ENCODE data around the gene LRRC15. TPM values are rescaled to one million over a fixed set of nuclear protein-coding genes. Genes with fewer than 3 reads are reported as not detected.

The LRRC15 gene
- total and polyA plus RNA-seq, 7 donors = under 0.01 to 0.23 (median under 0.01) TPM; not detected in 2

- Histone ChIP-seq H3K36me3 (no peaks in the 10 kb centered on the region), H3K4me1 (peaks cover 0 to 21% (median 11%) of the 10 kb centered on the region in 4 donors), H3K27me3 (peaks cover 0 to 14% (median 0%) of the 10 kb centered on the region in 3 donors), H3K4me3 (peak overlapping the region; percentile 11 to 48 (median 39)), H3K27ac (no peak overlapping the region), H3K9me3 (no peaks in the 10 kb centered on the region)
- WGBS, 2 donors = 1 to 4% methylated on average over 69 of the region's 69 CpGs
- TF ChIP-seq POLR2A (IDR thresholded peaks at IDR 0.05) (no peak), CTCF (IDR thresholded peaks at IDR 0.05) (peak; percentile 96 to 99 (median 98))
- intact Hi-C loops (cut with DNase I) = loop anchor here (1.0 to 10.0 kb wide), 2 partner anchors 71 to 261 kb away; no protein-coding TSS in a partner anchor
- DNase-seq = peak; percentile 90
Observed at GRCh38 chr3:194333212-194333980, 36.1 kb downstream of the LRRC15 start.

- Histone ChIP-seq H3K27me3 (peaks cover 0 to 14% (median 0%) of the 10 kb centered on the region in 3 donors), H3K4me1 (peaks cover 0 to 21% (median 11%) of the 10 kb centered on the region in 4 donors), H3K27ac (no peak overlapping the region), H3K9me3 (no peaks in the 10 kb centered on the region), H3K36me3 (no peaks in the 10 kb centered on the region), H3K4me3 (no peak overlapping the region)
- DNase-seq = no peak
- TF ChIP-seq EP300 (IDR thresholded peaks at IDR 0.05) (no peak), CTCF (IDR thresholded peaks at IDR 0.05) (no peak), POLR2A (IDR thresholded peaks at IDR 0.05) (no peak)
- 45 to 80% methylated on average over 7 of the region's 7 CpGs for WGBS, 2 donors
- intact Hi-C loops (cut with DNase I) = loop anchor here (1.0 to 10.0 kb wide), 2 partner anchors 71 to 262 kb away; no protein-coding TSS in a partner anchor
Observed at GRCh38 chr3:194332858-194333211, 36.7 kb downstream of the LRRC15 start.

GRCh38 chr3:194330579-194330978 is 39.0 kb downstream of the LRRC15 start:
- intact Hi-C loops (cut with DNase I) = loop anchor here (10.0 kb wide), 1 partner anchor 264 kb away; no protein-coding TSS in a partner anchor
- WGBS, 2 donors = 58 to 78% methylated on average over 4 of the region's 4 CpGs

GRCh38 chr3:194330160-194330559 is 39.4 kb downstream of the LRRC15 start:
- no peak for DNase-seq

More at GRCh38 chr3:194330579-194330978, 39.0 kb downstream of the LRRC15 start:
- H3K4me1 ChIP-seq = peaks cover 0 to 21% (median 11%) of the 10 kb centered on the region in 4 donors
- no peaks in the 10 kb centered on the region for H3K36me3 ChIP-seq
- DNase-seq = no peak
- no peaks in the 10 kb centered on the region for H3K9me3 ChIP-seq
- TF ChIP-seq CTCF (IDR thresholded peaks at IDR 0.05) (no peak), EP300 (IDR thresholded peaks at IDR 0.05) (no peak), POLR2AphosphoS5 (IDR thresholded peaks at IDR 0.05) (no peak), POLR2A (IDR thresholded peaks at IDR 0.05) (no peak)
- peak overlapping the region in 1 of 4 donors; percentile 35 for H3K27ac ChIP-seq
- H3K4me3 ChIP-seq = no peak overlapping the region
- H3K27me3 ChIP-seq = peaks cover 0 to 14% (median 0%) of the 10 kb centered on the region in 3 donors

More at GRCh38 chr3:194330160-194330559, 39.4 kb downstream of the LRRC15 start:
- Histone ChIP-seq H3K27ac (peak overlapping the region in 1 of 4 donors; percentile 35), H3K4me1 (peaks cover 0 to 21% (median 11%) of the 10 kb centered on the region in 4 donors), H3K9me3 (no peaks in the 10 kb centered on the region), H3K36me3 (no peaks in the 10 kb centered on the region), H3K27me3 (peaks cover 0 to 14% (median 0%) of the 10 kb centered on the region in 3 donors), H3K4me3 (no peak overlapping the region)
- TF ChIP-seq CTCF (IDR thresholded peaks at IDR 0.05) (no peak), POLR2A (IDR thresholded peaks at IDR 0.05) (no peak), POLR2AphosphoS5 (IDR thresholded peaks at IDR 0.05) (no peak), EP300 (IDR thresholded peaks at IDR 0.05) (no peak)
- intact Hi-C loops (cut with DNase I) = loop anchor here (10.0 kb wide), 1 partner anchor 265 kb away; no protein-coding TSS in a partner anchor
- WGBS, 2 donors = 88 to 89% methylated on average over 10 of the region's 10 CpGs
